ENCODE results near the gene DDX51. TPM values are rescaled to one million over a fixed set of nuclear protein-coding genes. Genes with fewer than 3 reads are reported as not detected.

DDX51 gene
- total and polyA plus RNA-seq, 2 donors (not counting 1 experiment from before 2014, with no cell fraction given): 46.3 to 60.8 TPM

DNA sequence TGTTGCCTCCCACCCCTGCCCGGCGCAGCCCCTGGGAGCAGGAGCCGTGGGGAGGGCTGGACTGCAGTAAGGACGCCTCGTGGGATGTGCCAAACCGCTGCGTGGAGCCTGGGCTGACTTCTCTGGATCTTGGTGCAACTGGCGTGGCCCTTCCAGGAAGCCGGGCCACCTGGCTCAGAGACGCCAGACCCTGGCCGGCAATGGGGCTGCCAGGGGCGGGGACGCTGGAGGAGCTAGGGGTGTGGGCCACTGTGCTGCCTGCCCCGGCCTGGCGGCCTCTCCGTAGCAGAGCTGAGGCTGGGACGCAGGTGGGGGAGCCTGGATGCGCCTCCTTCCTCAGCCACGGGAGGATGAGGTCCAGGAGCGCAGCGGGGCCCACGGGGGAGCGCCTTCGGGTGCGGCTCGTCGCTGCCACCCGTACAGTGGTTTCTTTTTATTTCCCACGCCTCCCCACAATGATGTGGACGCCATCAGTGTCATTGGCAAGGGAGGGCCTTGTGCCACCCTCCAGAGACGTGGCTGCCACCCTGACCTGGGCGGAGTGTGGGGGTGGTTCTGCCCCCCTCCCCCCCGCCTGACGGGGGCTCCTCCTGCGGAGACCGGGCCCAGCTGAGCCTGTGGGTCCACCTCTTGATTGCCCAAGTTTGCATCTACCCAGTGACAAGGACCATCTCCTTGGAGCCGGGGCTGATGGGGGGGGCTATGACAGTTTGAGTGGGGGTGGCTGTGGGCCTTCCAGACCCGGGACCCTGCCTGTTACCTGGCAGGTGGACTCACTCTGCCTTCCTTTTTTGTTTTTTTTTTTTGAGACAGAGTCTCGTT, 11.3 kb downstream of the DDX51 start:
- Histone ChIP-seq H3K4me1 (ENCODE audit: control insufficient read depth in 2 of 2, insufficient read depth in 2 of 2, low read length in 2 of 2) (no peaks in the 10 kb centered on the region), H4K20me1 (ENCODE audit: control insufficient read depth, insufficient read depth, low read length, poor library complexity, severe bottlenecking) (no peaks in the 10 kb centered on the region), H3K9ac (ENCODE audit: low read length) (no peak overlapping the region), H3K79me2 (ENCODE audit: control insufficient read depth, insufficient read depth, low read length) (no peaks in the 10 kb centered on the region), H3K4me3 (ENCODE audit: control extremely low read depth in 1 of 5, extremely low read depth in 1 of 5, insufficient read depth in 1 of 5, low read depth in 2 of 5, low read length in 4 of 5) (no peak overlapping the region), H2AFZ (ENCODE audit: insufficient read depth, low read depth, low read length, poor library complexity, severe bottlenecking) (no peak overlapping the region), H3K27me3 (replicated peaks in 1 of 4; ENCODE audit: control extremely low read depth in 1 of 4, control insufficient read depth in 3 of 4, insufficient read depth in 4 of 4, low read length in 3 of 4) (no peaks in the 10 kb centered on the region), H3K4me2 (replicated peaks; ENCODE audit: low read depth, low read length, poor library complexity, severe bottlenecking) (no peak overlapping the region), H3K27ac (ENCODE audit: low read length in 2 of 2) (no peak overlapping the region), H3K9me3 (ENCODE audit: control extremely low read depth in 1 of 3, control insufficient read depth in 2 of 3, insufficient read depth in 1 of 3, low read length in 2 of 3) (peaks cover 0 to 3% (median 0%) of the 10 kb centered on the region in 3 donors), H3K36me3 (replicated peaks in 1 of 2; ENCODE audit: control extremely low read depth in 1 of 2, control insufficient read depth in 1 of 2, extremely low read depth in 1 of 2, insufficient read depth in 2 of 2, low read length in 1 of 2) (peaks cover 0 to 5% of the 10 kb centered on the region in 2 experiments)
- TF ChIP-seq EZH2 (IDR thresholded peaks at IDR 0.05; ENCODE audit: borderline replicate concordance, insufficient read depth, low read depth, low read length, poor library complexity, severe bottlenecking): no peak
- TF ChIP-seq, protein P1, sequence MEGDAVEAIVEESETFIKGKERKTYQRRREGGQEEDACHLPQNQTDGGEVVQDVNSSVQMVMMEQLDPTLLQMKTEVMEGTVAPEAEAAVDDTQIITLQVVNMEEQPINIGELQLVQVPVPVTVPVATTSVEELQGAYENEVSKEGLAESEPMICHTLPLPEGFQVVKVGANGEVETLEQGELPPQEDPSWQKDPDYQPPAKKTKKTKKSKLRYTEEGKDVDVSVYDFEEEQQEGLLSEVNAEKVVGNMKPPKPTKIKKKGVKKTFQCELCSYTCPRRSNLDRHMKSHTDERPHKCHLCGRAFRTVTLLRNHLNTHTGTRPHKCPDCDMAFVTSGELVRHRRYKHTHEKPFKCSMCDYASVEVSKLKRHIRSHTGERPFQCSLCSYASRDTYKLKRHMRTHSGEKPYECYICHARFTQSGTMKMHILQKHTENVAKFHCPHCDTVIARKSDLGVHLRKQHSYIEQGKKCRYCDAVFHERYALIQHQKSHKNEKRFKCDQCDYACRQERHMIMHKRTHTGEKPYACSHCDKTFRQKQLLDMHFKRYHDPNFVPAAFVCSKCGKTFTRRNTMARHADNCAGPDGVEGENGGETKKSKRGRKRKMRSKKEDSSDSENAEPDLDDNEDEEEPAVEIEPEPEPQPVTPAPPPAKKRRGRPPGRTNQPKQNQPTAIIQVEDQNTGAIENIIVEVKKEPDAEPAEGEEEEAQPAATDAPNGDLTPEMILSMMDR (IDR thresholded peaks at IDR 0.05): no peak
- CTCF ChIA-PET: no interaction called here
- POLR2A ChIA-PET: interaction anchor here (0.7 kb wide), 1 partner anchor 183 kb away, joined by 4 read pairs; the partner anchor contains the start of gene EP400
- intact Hi-C loops (cut with micrococcal nuclease): no loop called here
- Mint-ChIP-seq H3K4me1 (no peaks in the 10 kb centered on the region), H3K27ac (no peak overlapping the region), H3K9me3 (ENCODE audit: insufficient read depth) (peaks cover 2% of the 10 kb centered on the region), H3K4me3 (no peak overlapping the region), H3K27me3 (no peaks in the 10 kb centered on the region)
- no peak for ATAC-seq (ENCODE audit: low read depth)
- 96% methylated on average over 34 of the region's 39 CpGs for WGBS (ENCODE audit: insufficient coverage)
- DNase-seq: no peak

DNA sequence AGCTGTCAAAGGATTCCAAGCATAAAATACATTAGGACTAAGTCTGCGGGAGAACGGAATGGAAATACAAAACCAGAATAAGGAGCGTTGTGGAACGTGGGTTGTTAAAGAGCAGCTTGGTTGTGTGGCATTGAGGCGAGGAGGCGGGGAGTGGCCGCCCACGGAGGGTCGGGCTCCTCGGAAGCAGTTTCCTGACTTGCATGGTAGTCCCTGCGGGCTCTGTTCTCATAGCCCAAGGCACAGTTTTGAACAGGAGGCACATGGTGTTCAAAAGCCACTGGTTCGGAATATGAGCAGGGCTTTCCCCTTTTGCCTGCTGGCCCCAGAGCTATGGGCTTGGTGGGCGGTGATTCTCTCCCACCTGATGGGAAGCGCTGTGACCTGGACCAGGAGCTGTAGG, 12.2 kb downstream of the DDX51 start:
- no peaks in the 10 kb centered on the region for H3K4me1 ChIP-seq (ENCODE audit: control insufficient read depth in 2 of 2, insufficient read depth in 2 of 2, low read length in 2 of 2)
- POLR2A ChIA-PET: no interaction called here
- 98% methylated on average over 12 of the region's 14 CpGs for WGBS (ENCODE audit: insufficient coverage)
- ATAC-seq (ENCODE audit: low read depth): no peak
- peaks cover 0 to 3% (median 0%) of the 10 kb centered on the region in 3 donors for H3K9me3 ChIP-seq (ENCODE audit: control extremely low read depth in 1 of 3, control insufficient read depth in 2 of 3, insufficient read depth in 1 of 3, low read length in 2 of 3)
- H3K9ac ChIP-seq (ENCODE audit: low read length): no peak overlapping the region
- H3K4me2 ChIP-seq (replicated peaks; ENCODE audit: low read depth, low read length, poor library complexity, severe bottlenecking): no peak overlapping the region
- no peaks in the 10 kb centered on the region for H3K27me3 ChIP-seq (replicated peaks in 1 of 4; ENCODE audit: control extremely low read depth in 1 of 4, control insufficient read depth in 3 of 4, insufficient read depth in 4 of 4, low read length in 3 of 4)
- Mint-ChIP-seq H3K4me1 (no peaks in the 10 kb centered on the region), H3K9me3 (ENCODE audit: insufficient read depth) (peaks cover 2% of the 10 kb centered on the region), H3K27me3 (no peaks in the 10 kb centered on the region), H3K27ac (no peak overlapping the region), H3K4me3 (no peak overlapping the region)
- intact Hi-C loops (cut with micrococcal nuclease): no loop called here
- H3K79me2 ChIP-seq (ENCODE audit: control insufficient read depth, insufficient read depth, low read length): no peaks in the 10 kb centered on the region
- no peak overlapping the region for H3K27ac ChIP-seq (ENCODE audit: low read length in 2 of 2)
- TF ChIP-seq, protein P1 (IDR thresholded peaks at IDR 0.05): no peak
- no peak for TF ChIP-seq EZH2 (IDR thresholded peaks at IDR 0.05; ENCODE audit: borderline replicate concordance, insufficient read depth, low read depth, low read length, poor library complexity, severe bottlenecking)
- H4K20me1 ChIP-seq (ENCODE audit: control insufficient read depth, insufficient read depth, low read length, poor library complexity, severe bottlenecking): no peaks in the 10 kb centered on the region
- CTCF ChIA-PET: no interaction called here
- H3K36me3 ChIP-seq (replicated peaks in 1 of 2; ENCODE audit: control extremely low read depth in 1 of 2, control insufficient read depth in 1 of 2, extremely low read depth in 1 of 2, insufficient read depth in 2 of 2, low read length in 1 of 2): peaks cover 0 to 9% of the 10 kb centered on the region in 2 experiments
- no peak overlapping the region for H3K4me3 ChIP-seq (ENCODE audit: control extremely low read depth in 1 of 5, extremely low read depth in 1 of 5, insufficient read depth in 1 of 5, low read depth in 2 of 5, low read length in 4 of 5)
- no peak overlapping the region for H2AFZ ChIP-seq (ENCODE audit: insufficient read depth, low read depth, low read length, poor library complexity, severe bottlenecking)
- no peak for DNase-seq

Measured in B cell (primary cell).